Measurements from ENCODE around the gene MRPL49.

Gene MRPL49

DNA sequence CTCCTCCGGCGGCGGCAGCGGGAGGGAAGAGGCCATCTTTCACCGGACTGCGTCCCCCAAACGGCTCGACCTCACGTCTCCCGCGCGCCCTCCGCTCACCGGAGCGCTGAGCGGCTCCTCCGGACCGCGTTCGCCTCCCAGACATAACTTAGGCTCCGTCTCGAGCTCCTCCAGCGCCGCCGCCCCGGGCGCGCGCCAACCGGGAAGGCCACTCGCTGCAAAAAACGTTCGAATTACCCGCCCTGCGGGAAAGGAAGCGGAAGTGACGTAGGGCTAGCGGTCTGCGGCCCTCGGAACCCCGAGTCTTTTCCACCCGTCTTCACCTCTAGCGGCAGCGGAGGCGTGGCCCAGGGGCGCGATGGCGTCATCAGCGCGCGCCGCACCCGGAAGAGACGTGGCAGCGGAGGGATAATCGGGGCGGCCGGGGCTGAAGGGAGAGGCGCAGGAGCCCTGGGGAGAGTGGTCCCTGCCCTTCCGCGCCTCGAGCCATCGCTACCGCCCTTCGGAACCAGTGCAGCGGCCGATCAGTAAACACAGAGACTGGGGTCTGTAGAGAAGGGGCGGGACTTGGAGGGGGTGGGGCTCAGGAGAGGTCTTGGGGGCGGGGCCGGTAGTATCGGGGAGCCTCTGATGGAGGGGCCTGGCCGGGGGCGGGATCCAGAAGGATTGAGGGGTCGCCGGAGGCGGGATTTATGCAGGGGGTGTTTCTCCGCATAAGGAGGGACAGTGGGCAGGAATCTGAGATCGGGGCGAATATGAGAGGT is 38.1 kb upstream of the MRPL49 start, which contains the start of the genes CDCA5 and ZFPL1:
Gene CDCA5, minus strand, starts transcription at position 207 of the 764 bp plus-strand sequence. Its CDS starts 62 bp downstream, at position 145.
Gene ZFPL1, plus strand, starts transcription at position 389 of the 764 bp plus-strand sequence. CDS start 477 bp downstream, outside the sequence.
- TF ChIP-seq CTCF (conservative IDR thresholded peaks at IDR 0.05), result no peak

DNA sequence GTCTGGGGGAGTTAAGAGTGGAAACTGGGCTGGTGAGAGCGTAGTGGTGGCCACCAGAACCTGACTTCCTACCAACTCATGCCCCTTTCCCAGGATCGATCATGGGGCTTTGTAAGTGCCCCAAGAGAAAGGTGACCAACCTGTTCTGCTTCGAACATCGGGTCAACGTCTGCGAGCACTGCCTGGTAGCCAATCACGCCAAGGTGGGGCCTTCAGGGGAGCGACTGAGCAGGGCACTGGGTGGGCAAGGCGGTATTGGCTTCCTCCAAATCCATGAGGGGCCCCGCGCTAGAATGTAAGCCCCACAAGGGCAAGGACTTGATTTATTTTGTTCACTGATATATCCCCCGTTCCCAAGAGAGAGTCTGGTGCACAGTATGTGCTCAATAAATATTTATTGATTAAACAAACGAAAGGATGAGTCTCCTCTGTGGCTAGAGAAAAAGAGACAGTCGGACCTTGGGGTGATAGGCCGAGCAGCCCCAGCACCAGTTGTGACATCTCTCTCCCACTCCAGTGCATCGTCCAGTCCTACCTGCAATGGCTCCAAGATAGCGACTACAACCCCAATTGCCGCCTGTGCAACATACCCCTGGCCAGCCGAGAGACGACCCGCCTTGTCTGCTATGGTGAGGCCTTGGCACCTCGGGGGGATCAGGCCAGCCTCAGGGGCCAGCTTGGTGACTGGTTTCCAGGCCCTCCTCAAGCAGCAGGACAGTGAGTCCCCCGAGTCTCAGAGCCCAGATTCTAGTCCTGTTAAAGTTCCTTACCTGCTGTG is 37.3 kb upstream of the MRPL49 start:
- no peak for TF ChIP-seq CTCF (conservative IDR thresholded peaks at IDR 0.05)
- peak overlapping the region; percentile 82 for H3K27ac ChIP-seq

More for the DNA sequence above, 38.1 kb upstream of the MRPL49 start, which contains the start of the genes CDCA5 and ZFPL1:
- H3K27ac ChIP-seq, result peak within 1 kb of the TSS; percentile 82

DNA sequence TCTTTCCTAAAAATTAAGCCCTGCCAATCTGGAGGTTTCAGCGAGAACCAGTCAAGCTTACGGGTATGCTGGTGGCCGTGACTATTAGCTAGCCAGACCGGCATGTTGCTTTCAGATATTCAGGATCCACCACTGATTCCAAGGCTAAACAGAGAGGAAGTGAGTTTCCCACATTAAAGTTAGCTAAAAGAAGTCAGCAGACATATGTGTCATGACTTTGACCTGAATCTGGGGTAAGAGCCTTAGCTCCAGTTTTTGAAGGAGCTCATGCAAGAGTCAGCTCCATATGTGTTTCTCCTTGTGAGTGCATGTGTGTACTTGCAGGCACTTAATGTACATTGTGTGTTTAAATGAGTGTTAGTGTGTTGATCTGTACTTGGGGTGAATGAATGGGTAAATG is 36.7 kb upstream of the MRPL49 start:
- no peak for TF ChIP-seq CTCF (conservative IDR thresholded peaks at IDR 0.05)
- no peak overlapping the region for H3K27ac ChIP-seq

DNA sequence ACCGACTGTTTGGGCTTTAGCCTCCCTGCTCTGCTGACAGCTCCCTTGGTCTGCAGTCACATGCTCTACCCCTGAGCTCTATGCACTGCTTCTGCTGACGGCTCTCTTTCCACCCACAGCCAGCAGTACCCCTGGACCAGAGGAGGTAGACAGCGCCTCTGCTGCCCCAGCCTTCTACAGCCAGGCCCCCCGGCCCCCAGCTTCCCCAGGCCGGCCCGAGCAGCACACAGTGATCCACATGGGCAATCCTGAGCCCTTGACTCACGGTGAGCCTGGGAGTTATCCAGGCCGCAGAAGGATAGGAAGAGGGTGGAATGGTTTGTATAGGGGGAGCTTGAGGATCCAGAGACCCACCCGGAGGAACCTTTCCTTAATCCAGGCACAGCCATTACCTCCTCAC is 35.3 kb upstream of the MRPL49 start:
- TF ChIP-seq CTCF (conservative IDR thresholded peaks at IDR 0.05), result no peak
- no peak overlapping the region for H3K27ac ChIP-seq

GRCh38 chr11:65087216-65087615 is 34.9 kb upstream of the MRPL49 start:
- no peak overlapping the region for H3K27ac ChIP-seq

GRCh38 chr11:65087827-65088226 is 34.3 kb upstream of the MRPL49 start:
- TF ChIP-seq CTCF (conservative IDR thresholded peaks at IDR 0.05), result no peak
- no peak overlapping the region for H3K27ac ChIP-seq

More at GRCh38 chr11:65087216-65087615, 34.9 kb upstream of the MRPL49 start:
- TF ChIP-seq CTCF (conservative IDR thresholded peaks at IDR 0.05), result no peak

- no peak overlapping the region for H3K27ac ChIP-seq
Measured at GRCh38 chr11:65089621-65090020, 32.5 kb upstream of the MRPL49 start.

More at GRCh38 chr11:65089621-65090020, 32.5 kb upstream of the MRPL49 start:
- TF ChIP-seq CTCF (conservative IDR thresholded peaks at IDR 0.05), result no peak

All from VCaP (cell line).